ENCODE results near the gene TEKT4.

DNA sequence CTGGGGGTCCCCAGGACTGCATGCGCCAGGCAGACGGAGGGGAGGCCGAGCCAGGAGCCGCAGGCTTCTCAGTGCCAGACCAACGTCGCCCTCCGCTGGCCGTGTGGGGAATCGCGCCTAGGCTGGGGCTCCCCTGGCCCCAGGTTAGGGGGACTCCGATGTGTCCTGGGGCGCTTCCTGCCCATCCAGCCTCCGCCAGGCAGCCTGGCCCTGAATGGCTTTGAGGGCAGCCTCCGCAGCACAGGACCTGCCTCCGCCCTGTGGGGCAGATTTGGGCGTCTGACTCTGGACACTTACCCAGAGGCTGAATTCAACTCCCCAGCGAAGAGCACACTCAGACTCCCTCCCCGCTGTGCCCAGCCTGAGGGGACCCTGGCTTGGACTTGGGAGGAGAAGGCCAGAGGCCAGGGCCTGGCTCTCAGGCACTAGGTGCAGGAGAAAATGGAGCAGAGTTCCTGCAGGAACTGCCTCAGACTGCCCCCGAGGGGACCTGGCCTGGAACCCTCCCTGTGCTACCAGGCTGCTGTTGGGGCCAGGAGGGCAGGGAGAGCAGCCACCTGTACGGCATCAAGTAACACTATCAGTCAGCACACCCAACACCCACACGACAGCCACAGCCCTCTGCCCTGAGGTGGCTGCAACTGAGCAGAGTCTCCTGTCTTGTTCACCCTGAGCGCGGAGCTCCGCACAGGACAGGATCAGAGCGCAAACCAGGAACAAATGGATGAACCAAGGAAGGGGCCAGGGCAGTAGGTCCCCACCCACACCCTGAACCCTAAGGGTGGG lies 597 bp upstream of the TEKT4 start:
- TF ChIP-seq POLR2A (IDR thresholded peaks at IDR 0.05) = no peak
- peak in 5 of 11 experiments; percentile 26 to 38 (median 31) for TF ChIP-seq CTCF (IDR thresholded peaks at IDR 0.05 in 8 of 11, conservative IDR thresholded peaks at IDR 0.05 in 3 of 11)
